ENCODE results near the gene PUSL1.

GRCh38 chr1:1348420-1349255, 40.2 kb downstream of the PUSL1 start:
- TF ChIP-seq SIN3B (IDR thresholded peaks at IDR 0.05; ENCODE audit: low read length) (no peak), ZBTB14 (CRISPR knock-in tag; IDR thresholded peaks at IDR 0.05) (no peak), CTCF (CRISPR knock-in tag; IDR thresholded peaks at IDR 0.05) (no peak), ARID5B (CRISPR knock-in tag; IDR thresholded peaks at IDR 0.05) (no peak), ZNF703 (CRISPR knock-in tag; IDR thresholded peaks at IDR 0.05; ENCODE audit: borderline replicate concordance) (no peak), TAF1 (CRISPR knock-in tag; IDR thresholded peaks at IDR 0.05) (0 out of 2 replicates have a peak, but pooled peaks have one; percentile 20), POLR2A (IDR thresholded peaks at IDR 0.05; ENCODE audit: insufficient read depth in 1 of 2, low read depth in 2 of 2, low read length in 2 of 2) (0 out of 4 replicates have a peak, but pooled peaks of 1 of the 2 experiments have one; percentile 17), ZFP91 (CRISPR knock-in tag; IDR thresholded peaks at IDR 0.05; ENCODE audit: borderline replicate concordance) (no peak), MYNN (CRISPR knock-in tag; IDR thresholded peaks at IDR 0.05; ENCODE audit: low read depth) (no peak), RCOR2 (CRISPR knock-in tag; IDR thresholded peaks at IDR 0.05) (no peak), CBFB (CRISPR knock-in tag; IDR thresholded peaks at IDR 0.05) (no peak)
- TF ChIP-seq, protein P1, sequence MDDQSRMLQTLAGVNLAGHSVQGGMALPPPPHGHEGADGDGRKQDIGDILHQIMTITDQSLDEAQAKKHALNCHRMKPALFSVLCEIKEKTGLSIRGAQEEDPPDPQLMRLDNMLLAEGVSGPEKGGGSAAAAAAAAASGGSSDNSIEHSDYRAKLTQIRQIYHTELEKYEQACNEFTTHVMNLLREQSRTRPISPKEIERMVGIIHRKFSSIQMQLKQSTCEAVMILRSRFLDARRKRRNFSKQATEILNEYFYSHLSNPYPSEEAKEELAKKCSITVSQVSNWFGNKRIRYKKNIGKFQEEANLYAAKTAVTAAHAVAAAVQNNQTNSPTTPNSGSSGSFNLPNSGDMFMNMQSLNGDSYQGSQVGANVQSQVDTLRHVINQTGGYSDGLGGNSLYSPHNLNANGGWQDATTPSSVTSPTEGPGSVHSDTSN (CRISPR knock-in tag; IDR thresholded peaks at IDR 0.05; ENCODE audit: borderline replicate concordance), result no peak

Measured in HepG2 (cell line).